ENCODE data around the gene TAS2R31. TPM values are rescaled to one million over a fixed set of nuclear protein-coding genes. Genes with fewer than 3 reads are reported as not detected.
"Not testable (repeated sequence)": the region's sequence is repeated elsewhere in the genome, so short reads cannot be mapped to it uniquely, and the experiment has no call there.

Gene TAS2R31, protein sequence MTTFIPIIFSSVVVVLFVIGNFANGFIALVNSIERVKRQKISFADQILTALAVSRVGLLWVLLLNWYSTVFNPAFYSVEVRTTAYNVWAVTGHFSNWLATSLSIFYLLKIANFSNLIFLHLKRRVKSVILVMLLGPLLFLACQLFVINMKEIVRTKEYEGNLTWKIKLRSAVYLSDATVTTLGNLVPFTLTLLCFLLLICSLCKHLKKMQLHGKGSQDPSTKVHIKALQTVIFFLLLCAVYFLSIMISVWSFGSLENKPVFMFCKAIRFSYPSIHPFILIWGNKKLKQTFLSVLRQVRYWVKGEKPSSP
- polyA plus RNA-seq (ENCODE audit: insufficient read length in 4 of 4), result 1 to 10 TPM in 3 of 4 donors, under 1 TPM in 1; 0.82 to 2.1 (median 1.7) TPM

DNA sequence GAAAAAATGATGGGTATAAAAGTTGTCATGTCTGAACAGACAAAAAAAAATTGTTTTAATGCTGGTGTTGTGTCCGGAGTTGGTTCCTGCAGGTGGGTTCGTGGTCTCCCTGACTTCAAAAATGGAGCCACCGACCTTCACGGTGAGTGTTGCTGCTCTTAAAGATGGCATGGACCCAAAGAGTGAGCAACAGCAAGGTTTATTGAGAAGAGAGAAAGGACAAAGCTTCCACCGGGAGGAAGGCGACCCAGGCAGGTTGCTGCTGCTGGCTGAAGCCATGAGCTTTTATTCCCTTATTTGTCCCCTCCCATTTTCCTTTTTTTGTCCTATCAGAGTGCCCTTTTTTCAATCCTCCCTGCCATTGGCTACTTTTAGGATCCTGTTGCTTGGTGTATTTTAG is at the start of gene TAS2R31:
Gene TAS2R31, minus strand, starts transcription at position 101 of the 400 bp plus-strand sequence. Its CDS starts 72 bp downstream, at position 29.
- DNase-seq (ENCODE audit: low read depth in 4 of 4, low spot score in 3 of 4), result no peak

DNA sequence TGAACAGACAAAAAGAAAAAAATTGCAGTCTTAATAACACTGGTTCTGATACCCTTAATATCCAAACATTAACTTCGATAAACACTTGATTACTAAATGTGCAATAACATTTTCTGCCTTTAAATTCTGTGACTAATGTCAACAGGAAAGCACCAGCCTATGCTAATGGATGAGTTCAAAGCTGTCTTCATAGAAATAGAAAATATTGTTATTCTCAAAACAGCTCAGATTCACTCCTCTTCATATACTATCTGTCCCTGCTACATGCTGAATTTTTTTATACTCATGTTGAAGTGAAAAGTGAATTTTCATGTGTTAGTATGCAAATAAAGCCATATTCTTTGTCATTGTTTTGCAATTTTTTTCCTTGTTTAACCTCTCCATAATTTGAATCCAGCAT is 47.0 kb upstream of the TAS2R31 start:
- no peak for DNase-seq (ENCODE audit: low read depth in 4 of 4, low spot score in 3 of 4)

DNA sequence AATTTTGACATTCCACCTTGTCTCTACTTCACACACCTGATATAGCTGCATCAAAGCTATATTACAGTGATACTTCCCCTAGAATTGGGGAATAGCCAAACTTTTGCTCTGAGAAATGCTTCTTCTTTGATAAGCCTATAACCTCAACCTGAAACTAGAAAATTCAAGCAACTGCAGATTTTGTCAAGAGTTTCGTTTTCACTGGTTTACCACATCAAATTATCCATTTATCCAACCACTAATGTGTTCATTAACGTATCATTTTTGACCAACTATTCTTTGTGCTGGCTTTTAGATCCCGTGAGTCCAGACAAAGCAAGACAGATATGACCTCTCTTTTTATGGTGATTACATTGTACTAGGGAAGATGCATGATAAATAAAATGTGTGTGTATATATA is 44.4 kb upstream of the TAS2R31 start:
- DNase-seq (ENCODE audit: low read depth in 4 of 4, low spot score in 3 of 4), result no peak

DNA sequence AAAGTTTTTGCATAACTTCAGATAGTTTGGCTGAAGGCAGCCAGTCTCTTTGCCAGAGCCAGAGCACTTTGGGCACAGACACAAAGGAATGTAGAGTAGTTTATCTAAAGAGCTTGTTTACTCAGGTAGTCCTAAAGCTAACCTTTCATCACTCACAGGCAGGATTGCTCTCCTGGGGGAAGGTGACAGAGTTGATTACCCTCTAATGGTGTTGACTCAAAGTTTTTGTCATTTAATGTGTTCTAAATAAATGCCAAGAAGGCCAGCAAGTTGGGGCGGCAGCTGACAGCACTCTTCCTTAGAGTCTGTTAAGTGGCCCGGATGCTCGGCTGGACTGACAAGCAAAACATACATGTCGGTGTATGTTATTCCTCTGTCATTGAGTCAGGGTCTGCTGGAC is 40.2 kb upstream of the TAS2R31 start:
- no peak for DNase-seq (ENCODE audit: low read depth in 4 of 4, low spot score in 3 of 4)

DNA sequence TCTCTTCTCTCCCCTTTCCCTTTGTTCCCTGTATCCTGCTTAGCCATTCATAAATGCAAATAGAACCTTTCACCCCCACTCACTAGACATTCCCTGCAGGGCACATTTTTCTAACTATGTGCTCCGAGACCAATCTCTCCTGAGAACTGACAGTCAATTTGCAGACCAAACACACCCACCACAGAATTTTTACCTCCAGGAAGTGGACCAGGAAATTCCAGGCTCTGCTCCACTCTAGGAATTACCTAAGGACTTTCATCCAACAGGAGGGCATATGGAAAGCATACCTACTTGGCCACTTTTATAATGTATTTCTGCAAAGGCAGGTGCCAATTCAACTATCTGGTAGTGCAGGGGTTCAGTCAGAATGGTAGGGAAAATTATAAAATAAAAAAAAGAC is 39.8 kb upstream of the TAS2R31 start:
- no peak for DNase-seq (ENCODE audit: low read depth in 4 of 4, low spot score in 3 of 4)

DNA sequence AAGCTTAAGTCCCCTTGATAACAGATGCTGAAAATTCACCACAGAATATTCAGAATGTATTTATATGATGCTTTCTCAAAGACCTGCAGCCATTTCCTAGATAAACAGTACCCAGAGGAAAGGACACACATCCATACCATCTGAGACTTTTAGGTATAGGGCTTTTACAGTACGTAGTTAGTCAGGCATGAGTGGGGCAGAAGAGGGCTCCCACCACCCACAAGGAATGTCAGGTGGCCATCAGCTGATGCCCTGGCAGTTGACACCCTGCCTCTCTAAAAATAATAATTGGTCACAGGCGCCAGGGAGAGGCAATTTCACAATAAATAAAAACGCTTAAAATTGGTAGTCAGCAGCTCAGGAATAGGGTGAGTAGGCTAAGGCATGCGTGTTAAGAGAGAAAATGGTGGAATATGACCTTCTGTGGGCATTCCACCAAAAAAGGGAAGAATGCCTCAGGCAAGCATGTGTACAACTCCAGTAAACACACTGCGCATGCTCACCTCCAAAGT is 38.7 kb upstream of the TAS2R31 start:
- DNase-seq (ENCODE audit: low read depth in 4 of 4, low spot score in 3 of 4), result no peak

DNA sequence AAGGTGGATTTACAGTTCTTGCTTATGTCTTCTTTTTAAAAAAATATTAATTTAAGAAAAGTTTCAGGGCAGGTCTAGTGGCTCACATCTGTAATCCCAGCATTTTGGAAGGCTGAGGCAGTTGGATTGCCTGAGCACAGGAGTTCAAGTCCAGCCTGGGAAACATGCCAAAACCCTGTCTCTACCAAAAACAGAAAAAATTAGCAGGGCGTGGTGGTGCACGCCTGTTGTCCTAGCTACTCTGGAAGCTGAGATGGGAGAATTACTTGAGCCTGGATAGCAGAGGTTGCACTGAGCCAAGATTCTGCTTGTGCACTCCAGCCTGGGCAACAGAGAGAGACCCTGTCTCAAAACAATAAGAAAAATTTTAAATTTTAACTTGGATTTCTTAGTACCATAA is 36.3 kb upstream of the TAS2R31 start:
- no peak for DNase-seq (ENCODE audit: low read depth in 4 of 4, low spot score in 3 of 4)

DNA sequence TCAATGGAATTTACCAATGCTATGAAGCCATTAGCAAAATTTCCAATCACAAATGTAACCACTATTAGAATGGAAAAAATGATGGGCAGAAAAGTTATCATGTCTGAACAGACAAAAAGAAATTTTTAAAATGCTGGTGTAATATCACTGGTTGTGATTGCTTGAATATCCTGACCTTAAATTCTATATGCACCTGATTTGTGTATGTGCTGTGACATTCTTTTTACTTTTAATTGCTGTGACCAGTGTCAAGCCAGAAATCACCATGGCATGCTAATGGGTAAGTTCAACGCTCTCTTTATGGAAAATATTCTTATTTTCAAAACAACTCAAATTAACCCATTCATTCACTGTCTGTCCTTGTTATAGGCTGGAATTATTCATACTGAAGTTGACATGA is 31.0 kb upstream of the TAS2R31 start, which contains the start of gene TAS2R46:
Gene TAS2R46, minus strand, starts transcription at position 101 of the 400 bp plus-strand sequence. Its CDS starts 0 bp downstream, at position 101.
- not testable (repeated sequence) for DNase-seq (ENCODE audit: low read depth in 4 of 4, low spot score in 3 of 4)

DNA sequence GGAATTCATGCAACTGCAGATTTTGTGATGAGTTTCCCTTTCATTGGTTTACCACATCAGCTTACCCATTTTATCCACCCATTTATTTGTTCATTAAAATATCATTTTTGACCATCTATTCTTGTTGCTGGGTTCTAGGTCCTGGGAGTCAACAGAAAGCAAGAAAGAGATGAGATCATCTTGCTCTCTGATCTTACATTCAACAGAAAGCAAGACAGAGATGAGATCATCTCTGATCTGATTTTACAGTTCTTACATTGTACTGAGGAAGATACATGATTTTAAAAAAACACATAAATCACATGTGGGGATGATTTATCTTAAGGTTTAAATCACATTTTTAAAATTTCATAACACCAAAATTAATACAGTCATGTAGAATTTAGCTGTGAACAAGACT is 28.6 kb upstream of the TAS2R31 start:
- no peak for DNase-seq (ENCODE audit: low read depth in 4 of 4, low spot score in 3 of 4)

DNA sequence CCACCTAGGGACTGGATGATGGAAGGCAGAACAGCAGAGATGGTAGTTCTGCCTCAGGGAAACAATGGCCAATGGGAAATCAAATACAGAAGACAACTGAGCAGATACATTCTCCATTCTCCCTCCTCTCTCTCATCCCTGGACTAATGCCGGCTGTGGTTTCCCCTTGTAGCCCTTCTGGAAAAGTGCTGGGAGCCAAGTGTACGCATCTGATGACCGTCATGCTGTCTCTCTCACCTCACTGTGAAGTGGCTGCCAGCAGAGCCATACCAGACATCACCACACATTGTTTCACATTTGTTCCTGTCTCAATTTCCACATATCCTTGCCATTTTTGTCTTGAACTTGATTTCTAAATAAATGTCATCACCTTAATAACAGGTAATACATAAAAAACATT is 27.8 kb upstream of the TAS2R31 start:
- DNase-seq (ENCODE audit: low read depth in 4 of 4, low spot score in 3 of 4), result no peak

DNA sequence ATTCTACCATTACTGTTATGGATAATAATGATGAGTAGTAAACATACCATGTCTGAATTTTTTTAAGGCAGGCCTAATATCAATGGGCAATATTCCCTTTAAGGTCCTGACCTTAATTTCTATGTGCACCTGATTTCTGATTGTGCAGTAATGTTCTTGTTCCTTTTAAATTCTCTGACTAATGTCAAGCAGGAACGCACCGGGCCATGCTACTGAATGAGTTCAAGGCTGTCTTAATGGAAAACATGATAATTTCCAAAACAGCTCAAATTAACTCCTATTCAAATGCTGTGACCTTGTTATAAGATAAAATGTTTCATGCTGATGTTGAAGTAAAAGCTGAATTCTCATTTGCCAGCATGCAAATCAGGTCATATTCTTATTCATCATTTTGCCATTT is 24.1 kb upstream of the TAS2R31 start:
- DNase-seq (ENCODE audit: low read depth in 4 of 4, low spot score in 3 of 4), result no peak

DNA sequence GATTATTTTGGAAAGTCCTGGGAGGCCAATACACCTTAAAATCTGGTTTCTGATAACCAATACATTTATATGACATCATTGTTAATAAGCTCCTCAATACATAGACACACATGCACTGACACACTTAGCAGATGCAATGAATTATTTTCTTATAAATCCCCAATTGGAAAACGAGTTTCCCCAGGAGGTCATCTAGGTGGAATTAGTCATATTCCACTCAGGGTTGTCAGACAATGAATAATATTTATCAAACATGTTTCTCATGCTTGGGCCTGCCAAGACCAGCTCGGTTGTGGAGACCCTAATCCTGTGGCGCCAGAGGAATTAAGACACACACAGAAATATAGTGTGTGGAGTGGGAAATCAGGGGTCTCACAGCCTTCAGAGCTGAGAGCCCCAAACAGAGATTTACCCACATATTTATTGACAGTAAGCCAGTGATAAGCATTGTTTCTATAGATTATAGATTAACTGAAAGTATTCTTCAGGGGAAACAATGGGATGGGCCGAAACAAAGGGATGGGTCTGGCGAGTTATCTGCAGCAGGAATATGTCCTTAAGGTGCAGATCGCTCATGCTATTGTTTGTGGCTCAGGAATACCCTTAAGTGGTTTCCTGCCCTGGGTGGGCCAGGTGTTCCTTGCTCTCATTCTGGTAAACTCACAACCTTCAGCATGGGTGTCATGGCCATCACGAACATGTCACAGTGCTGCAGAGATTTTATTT is 18.8 kb upstream of the TAS2R31 start:
- DNase-seq (ENCODE audit: low read depth in 4 of 4, low spot score in 3 of 4), result not testable (repeated sequence)

DNA sequence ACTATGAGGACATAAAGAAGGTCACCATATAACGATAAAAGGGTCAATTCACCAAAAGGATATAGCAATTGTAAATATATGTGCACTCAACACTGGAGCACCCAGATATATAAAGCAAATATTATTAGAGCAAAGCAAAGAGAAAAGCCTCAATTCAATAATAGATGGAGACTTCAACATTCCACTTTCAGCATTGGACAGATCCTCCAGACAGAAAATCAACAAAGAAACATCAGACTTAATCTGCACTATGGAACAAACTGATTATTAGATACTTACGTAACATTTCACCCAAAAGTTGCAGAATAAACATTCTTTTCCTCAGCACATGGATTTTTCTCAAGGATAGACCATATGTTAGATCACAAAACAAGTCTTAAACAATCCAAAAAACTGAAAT is 10.2 kb upstream of the TAS2R31 start:
- DNase-seq (ENCODE audit: low read depth in 4 of 4, low spot score in 3 of 4), result not testable (repeated sequence)

DNA sequence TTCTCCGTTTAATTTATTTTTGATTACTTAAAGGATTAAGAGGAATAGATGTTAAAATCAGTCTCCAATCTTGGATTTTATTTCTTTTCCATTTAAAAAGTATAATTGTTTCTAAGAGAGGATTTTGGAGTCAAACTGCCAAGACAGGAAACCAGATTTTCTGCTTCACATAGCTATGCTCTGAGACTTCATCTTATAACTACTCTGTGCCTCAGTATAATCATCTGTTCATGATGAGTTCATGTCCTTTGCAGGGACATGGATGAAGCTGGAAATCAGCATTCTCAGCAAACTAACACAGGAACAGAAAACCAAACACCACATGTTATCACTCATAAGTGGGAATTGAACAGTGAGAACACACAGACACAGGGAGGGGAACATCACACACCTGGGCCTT is 9.0 kb upstream of the TAS2R31 start:
- no peak for DNase-seq (ENCODE audit: low read depth in 4 of 4, low spot score in 3 of 4)

DNA sequence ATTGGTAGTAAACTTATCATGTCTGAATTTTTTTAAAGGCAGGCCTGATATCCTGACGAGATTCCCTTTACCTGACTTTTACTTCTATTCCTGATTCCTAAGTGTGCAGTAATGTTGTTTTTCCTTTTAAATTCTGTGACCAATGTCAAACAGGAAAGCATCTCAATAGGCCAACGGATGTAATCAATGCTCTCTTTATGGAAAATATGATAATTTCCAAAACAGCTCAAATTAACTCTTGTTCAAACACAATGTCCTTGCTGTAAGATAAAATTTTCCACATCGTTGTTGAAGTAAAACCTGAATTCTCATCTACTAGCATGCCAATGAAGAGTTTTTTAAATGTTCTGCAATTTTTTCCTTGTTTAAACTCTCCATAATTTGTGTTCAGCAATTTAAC is 8.0 kb upstream of the TAS2R31 start:
- DNase-seq (ENCODE audit: low read depth in 4 of 4, low spot score in 3 of 4), result no peak

DNA sequence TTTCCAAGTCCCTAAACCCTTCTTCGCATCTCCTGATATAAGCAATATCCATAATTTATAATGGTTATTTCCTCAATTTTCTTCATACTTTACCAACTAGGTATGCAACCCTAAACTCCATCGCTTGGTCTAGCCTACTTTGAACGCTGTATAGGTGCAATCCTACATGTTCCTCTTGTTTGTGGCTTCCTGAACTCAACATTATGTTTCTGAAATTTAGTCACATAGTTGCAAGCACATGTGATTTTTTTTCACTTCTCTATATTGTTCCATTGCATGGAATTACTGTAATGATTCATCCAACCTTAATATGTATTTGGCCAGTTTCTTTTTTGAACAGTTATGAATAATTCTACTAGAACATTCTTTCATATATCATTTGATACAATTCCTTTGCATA is 2.8 kb upstream of the TAS2R31 start:
- not testable (repeated sequence) for DNase-seq (ENCODE audit: low read depth in 4 of 4, low spot score in 3 of 4)

DNA sequence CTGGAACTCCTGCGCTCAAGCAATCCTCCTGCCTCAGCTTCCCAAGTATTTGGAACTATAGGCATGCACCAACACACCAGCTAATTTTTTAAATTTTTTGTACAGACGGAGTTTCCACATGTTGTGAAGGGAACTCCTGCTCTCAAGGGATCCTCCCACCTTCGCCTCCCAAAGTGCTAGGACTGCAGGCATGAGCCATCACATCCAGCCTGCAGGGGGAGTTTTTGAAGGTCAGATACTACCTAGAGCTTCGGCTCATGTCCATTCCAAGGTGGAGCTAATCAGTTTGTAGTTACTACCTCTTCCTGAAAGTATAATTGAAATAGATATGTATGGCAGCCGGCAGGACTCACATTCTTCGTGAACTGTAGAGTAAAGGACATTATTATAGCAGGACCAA is 5.1 kb downstream of the TAS2R31 start:
- no peak for DNase-seq (ENCODE audit: low read depth in 4 of 4, low spot score in 3 of 4)

DNA sequence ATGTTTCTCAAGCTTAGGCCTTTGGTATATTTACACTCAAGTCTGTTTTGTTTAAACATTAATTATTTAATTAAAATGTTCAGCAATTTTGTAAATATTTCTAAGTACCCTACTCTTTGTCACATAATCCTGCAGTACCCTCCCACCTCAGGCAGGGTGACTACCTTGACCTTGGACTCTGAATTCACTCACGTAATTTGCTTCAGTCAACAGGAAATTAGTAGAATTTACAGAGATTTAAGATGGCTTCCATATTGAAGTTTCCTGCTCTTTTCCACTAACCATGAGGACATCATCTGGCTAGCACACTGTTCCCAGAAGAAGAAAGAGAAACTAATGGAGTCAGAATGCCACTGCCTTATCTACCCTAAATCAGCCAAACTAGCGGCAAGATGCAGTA is 7.8 kb downstream of the TAS2R31 start:
- DNase-seq (ENCODE audit: low read depth in 4 of 4, low spot score in 3 of 4), result no peak

DNA sequence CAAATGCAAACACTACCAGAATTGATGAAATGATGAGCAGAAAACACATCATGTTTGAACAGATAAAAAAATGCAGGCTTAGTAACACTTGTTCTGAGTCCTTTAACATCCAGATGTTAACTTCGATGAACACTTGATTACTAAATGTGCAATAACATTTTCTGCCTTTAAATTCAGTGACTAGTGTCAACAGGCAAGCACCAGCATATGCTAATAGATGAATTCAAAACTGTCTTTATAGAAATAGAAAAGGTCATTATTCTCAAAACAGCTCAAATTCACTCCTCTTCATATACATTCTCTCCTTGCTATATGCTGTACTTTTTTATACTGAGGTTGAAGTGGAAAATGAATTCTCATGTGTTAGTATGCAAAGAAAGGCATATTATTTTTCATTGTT is 8.7 kb downstream of the TAS2R31 start, which contains the start of gene TAS2R19:
Gene TAS2R19, minus strand, starts transcription at position 101 of the 400 bp plus-strand sequence. Its CDS starts 49 bp downstream, at position 52.
- DNase-seq (ENCODE audit: low read depth in 4 of 4, low spot score in 3 of 4), result no peak

DNA sequence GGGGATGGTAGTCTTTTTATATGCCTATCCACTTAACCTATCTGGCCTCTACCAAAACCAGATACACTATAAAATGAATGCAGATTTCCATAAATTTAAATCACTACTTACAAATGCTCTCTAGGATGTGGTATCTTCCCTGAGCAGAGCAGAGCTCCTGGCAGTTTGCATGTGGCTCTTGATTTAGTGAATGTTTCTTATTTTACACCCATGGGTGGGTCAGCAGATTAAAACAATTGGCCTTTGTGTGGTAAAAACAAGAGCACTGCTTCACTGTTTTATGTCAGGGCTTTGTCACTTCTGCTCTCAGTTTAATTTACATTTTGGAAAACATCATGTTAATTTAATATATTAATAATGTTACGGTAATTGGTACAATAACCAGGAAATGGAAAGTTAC is 14.3 kb downstream of the TAS2R31 start:
- no peak for DNase-seq (ENCODE audit: low read depth in 4 of 4, low spot score in 3 of 4)

DNA sequence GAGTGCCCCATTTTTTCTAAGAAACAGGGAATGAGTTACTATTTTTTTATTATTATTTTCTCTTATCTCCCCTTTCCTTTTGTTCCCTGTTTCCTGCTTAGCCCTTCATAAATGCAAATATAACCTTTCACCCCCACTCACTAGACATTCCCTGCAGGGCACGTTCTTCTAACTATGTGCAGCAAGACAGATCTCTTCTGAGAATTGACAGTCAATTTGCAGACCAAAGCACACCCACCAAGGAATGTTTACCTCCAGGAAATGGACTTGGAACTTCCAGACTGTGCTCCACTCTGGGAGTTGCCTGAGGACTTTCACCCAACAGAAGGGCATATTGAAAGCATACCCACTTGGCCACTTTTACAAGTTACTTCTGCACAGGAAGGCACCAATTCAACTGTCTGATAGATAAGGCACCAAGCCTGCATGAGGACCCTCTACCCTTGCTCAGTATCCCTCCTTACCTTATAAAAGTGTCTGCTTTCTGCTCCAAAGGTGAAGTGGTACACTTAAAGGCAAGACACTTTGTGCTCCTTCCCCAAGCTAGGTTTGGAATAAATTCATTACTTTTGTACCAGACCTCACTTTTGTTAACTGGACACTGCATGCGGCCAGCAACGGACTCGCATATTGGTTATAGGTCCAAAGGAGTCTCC is 15.3 kb downstream of the TAS2R31 start:
- DNase-seq (ENCODE audit: low read depth in 4 of 4, low spot score in 3 of 4), result no peak

Data from left renal pelvis (tissue), 4 donors.